ENCODE results near the gene PITPNM1. TPM values are rescaled to one million over a fixed set of nuclear protein-coding genes. Genes with fewer than 3 reads are reported as not detected.

The PITPNM1 gene
- total RNA-seq, 1 experiment from 2014 or later: 65.0 TPM

- Histone ChIP-seq H3K36me3 (ENCODE audit: control insufficient read depth, insufficient read depth, low read length) (no peaks in the 10 kb centered on the region), H3K4me1 (no peaks in the 10 kb centered on the region), H3K4me3 (ENCODE audit: low read depth, low read length) (no peak overlapping the region), H3K9me3 (peaks cover 41% of the 10 kb centered on the region), H3K27me3 (replicated peaks; ENCODE audit: control insufficient read depth, insufficient read depth, low read length) (no peaks in the 10 kb centered on the region)
- H3K36me3 Mint-ChIP-seq (ENCODE audit: insufficient read depth, unreplicated experiment): peaks cover 6% of the 10 kb centered on the region
- peak in 1 of 2 experiments; percentile 60 for DNase-seq
- intact Hi-C loops (cut with micrococcal nuclease; ENCODE audit: unreplicated experiment): no loop called here
- H3K27me3 Mint-ChIP-seq (ENCODE audit: insufficient read depth, unreplicated experiment): no peaks in the 10 kb centered on the region
- no peak for TF ChIP-seq CTCF (IDR thresholded peaks at IDR 0.05; ENCODE audit: insufficient read depth in 1 of 2, low read depth in 1 of 2, low read length in 1 of 2, severe bottlenecking in 1 of 2, unreplicated experiment in 1 of 2)
- H3K4me1 Mint-ChIP-seq (ENCODE audit: low read depth, unreplicated experiment): no peaks in the 10 kb centered on the region
- no peak overlapping the region for H3K27ac Mint-ChIP-seq (ENCODE audit: unreplicated experiment)
- POLR2A ChIA-PET: no interaction called here
- H3K9me3 Mint-ChIP-seq (ENCODE audit: unreplicated experiment): peaks cover 44% of the 10 kb centered on the region
- no TSS peak for BruUV-seq (replicated peaks)
- CTCF ChIA-PET: interaction anchor here (0.6 kb wide), 1 partner anchor 75 kb away, joined by 5 read pairs; no protein-coding TSS in a partner anchor
- no peak overlapping the region for H3K4me3 Mint-ChIP-seq (ENCODE audit: unreplicated experiment)
These were observed 29.0 kb upstream of the PITPNM1 start for GRCh38 chr11:67534070-67534679.

- intact Hi-C loops (cut with micrococcal nuclease; ENCODE audit: unreplicated experiment): no loop called here
- Histone ChIP-seq H3K27me3 (replicated peaks; ENCODE audit: control insufficient read depth, insufficient read depth, low read length) (no peaks in the 10 kb centered on the region), H3K9me3 (peaks cover 48% of the 10 kb centered on the region), H3K36me3 (ENCODE audit: control insufficient read depth, insufficient read depth, low read length) (no peaks in the 10 kb centered on the region), H3K4me1 (no peaks in the 10 kb centered on the region), H3K4me3 (ENCODE audit: low read depth, low read length) (no peak overlapping the region)
- DNase-seq: no peak
- Mint-ChIP-seq H3K27me3 (ENCODE audit: insufficient read depth, unreplicated experiment) (no peaks in the 10 kb centered on the region), H3K9me3 (ENCODE audit: unreplicated experiment) (peaks cover 41% of the 10 kb centered on the region), H3K4me1 (ENCODE audit: low read depth, unreplicated experiment) (no peaks in the 10 kb centered on the region), H3K4me3 (ENCODE audit: unreplicated experiment) (no peak overlapping the region), H3K27ac (ENCODE audit: unreplicated experiment) (no peak overlapping the region), H3K36me3 (ENCODE audit: insufficient read depth, unreplicated experiment) (peaks cover 6% of the 10 kb centered on the region)
- TF ChIP-seq CTCF (IDR thresholded peaks at IDR 0.05; ENCODE audit: insufficient read depth in 1 of 2, low read depth in 1 of 2, low read length in 1 of 2, severe bottlenecking in 1 of 2, unreplicated experiment in 1 of 2): no peak
- no TSS peak for BruUV-seq (replicated peaks)
- ChIA-PET POLR2A (no interaction called here), CTCF (no interaction called here)
These were observed 27.7 kb upstream of the PITPNM1 start for GRCh38 chr11:67532889-67533288.

GRCh38 chr11:67530282-67530592, 25.1 kb upstream of the PITPNM1 start:
- Mint-ChIP-seq H3K4me3 (ENCODE audit: unreplicated experiment) (no peak overlapping the region), H3K36me3 (ENCODE audit: insufficient read depth, unreplicated experiment) (peaks cover 6% of the 10 kb centered on the region), H3K9me3 (ENCODE audit: unreplicated experiment) (peaks cover 53% of the 10 kb centered on the region), H3K27ac (ENCODE audit: unreplicated experiment) (no peak overlapping the region), H3K4me1 (ENCODE audit: low read depth, unreplicated experiment) (no peaks in the 10 kb centered on the region), H3K27me3 (ENCODE audit: insufficient read depth, unreplicated experiment) (no peaks in the 10 kb centered on the region)
- Histone ChIP-seq H3K4me3 (ENCODE audit: low read depth, low read length) (no peak overlapping the region), H3K9me3 (peaks cover 36% of the 10 kb centered on the region), H3K4me1 (no peaks in the 10 kb centered on the region), H3K36me3 (ENCODE audit: control insufficient read depth, insufficient read depth, low read length) (no peaks in the 10 kb centered on the region), H3K27me3 (replicated peaks; ENCODE audit: control insufficient read depth, insufficient read depth, low read length) (no peaks in the 10 kb centered on the region)
- TF ChIP-seq CTCF (IDR thresholded peaks at IDR 0.05; ENCODE audit: insufficient read depth in 1 of 2, low read depth in 1 of 2, low read length in 1 of 2, severe bottlenecking in 1 of 2, unreplicated experiment in 1 of 2): no peak
- intact Hi-C loops (cut with micrococcal nuclease; ENCODE audit: unreplicated experiment): no loop called here
- ChIA-PET POLR2A (no interaction called here), CTCF (no interaction called here)
- no peak for DNase-seq
- BruUV-seq (replicated peaks): no TSS peak
